ENCODE results near the gene CDCA7L.

The CDCA7L gene, protein sequence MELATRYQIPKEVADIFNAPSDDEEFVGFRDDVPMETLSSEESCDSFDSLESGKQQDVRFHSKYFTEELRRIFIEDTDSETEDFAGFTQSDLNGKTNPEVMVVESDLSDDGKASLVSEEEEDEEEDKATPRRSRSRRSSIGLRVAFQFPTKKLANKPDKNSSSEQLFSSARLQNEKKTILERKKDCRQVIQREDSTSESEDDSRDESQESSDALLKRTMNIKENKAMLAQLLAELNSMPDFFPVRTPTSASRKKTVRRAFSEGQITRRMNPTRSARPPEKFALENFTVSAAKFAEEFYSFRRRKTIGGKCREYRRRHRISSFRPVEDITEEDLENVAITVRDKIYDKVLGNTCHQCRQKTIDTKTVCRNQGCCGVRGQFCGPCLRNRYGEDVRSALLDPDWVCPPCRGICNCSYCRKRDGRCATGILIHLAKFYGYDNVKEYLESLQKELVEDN

DNA sequence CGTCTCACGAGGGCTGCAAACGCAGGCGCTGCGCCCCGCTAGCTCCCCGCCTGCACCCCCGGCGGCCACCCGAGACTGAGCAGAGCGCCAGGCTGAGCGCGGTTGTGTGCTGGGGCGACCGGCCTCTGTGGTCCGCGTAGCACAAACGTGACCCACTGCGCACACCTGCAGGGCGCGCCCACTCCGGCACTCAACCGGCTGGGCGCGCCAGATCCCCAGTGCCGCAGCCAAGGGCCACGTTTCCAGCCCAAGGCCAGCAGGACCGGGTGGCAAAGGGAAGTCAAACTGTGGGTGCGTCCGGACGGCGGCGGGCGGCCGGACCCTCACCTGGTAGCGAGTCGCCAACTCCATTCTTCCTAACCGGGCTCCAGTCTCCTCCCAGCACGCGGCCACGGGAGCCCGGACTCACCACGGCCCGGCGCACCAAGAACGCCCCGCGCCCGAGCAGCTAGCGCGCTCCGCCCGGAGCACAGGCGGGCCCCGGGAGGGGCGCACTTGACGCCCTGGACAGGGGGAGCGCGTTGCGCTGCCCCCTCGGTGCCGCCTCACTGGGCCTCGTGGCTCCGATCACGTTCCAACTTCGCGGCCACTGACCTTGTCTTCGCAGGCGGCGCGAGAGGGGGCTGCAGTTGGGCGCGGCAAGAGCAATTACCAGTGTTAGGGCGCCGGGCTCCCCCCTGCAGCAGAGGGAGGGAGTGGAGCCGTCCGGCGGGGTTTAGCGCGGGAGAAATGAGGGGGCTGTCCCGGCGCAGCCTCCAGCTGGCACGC, at the start of gene CDCA7L:
TSS of gene CDCA7L (minus strand) at position 446 of the 768 bp plus-strand sequence. CDS start at position 351, 95 bp downstream.
- DNase-seq = peak; percentile 59

DNA sequence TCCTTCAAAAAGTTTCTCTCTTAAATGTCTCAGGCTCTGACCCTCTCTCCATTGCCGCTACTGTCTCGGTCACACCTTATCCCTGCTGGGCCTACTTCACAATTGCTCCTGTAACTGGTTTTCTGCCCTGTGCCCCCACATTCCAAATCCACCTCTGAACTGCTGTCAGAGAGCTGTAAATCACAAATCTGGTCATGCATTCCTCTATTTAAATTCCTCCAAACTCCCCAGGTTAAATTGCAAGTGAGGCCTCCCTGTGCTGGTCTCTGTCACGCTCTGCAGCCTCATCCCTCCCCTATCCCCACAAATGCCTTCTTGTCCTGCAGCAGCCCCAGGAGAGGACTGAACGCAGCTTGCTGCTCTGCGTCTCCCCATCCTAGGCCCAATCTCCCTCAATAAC, 40.4 kb upstream of the CDCA7L start:
- DNase-seq = no peak

DNA sequence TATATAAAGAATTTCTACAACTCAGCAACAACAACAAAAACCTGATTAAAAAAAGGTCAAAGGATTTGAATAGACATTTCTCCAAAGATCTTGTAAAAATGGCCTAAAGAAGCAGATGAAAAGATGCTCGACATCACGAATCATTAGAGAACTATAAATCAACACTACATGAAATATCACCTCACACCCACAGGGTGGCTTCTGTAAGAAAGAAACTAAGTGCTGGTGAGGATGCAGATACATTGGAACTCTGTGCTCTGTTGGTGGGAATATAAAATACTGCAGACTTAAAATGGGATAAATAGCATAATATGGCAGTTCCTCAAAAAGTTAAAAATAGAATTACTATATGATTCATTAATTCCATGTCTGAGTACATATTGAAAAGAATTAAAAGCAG, 38.3 kb upstream of the CDCA7L start:
- no peak for DNase-seq

DNA sequence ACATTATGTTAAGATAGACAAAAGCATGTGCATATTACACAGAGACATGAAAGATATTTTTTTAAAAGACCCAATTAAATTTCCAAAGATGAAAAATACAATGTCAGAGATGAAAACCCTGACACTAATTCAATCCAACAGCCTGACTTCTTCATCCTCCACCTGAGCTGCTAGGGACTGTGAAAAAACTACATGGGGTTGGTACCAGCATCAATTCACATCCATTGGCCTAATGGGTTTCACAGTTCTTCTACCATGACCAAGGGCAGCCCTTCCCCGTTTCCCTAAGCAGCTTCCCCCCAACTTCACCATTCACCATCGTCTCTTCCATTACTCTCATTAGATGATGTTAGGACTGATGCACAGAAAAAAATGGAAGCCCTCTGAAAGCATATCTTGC, 37.4 kb upstream of the CDCA7L start:
- DNase-seq = no peak

DNA sequence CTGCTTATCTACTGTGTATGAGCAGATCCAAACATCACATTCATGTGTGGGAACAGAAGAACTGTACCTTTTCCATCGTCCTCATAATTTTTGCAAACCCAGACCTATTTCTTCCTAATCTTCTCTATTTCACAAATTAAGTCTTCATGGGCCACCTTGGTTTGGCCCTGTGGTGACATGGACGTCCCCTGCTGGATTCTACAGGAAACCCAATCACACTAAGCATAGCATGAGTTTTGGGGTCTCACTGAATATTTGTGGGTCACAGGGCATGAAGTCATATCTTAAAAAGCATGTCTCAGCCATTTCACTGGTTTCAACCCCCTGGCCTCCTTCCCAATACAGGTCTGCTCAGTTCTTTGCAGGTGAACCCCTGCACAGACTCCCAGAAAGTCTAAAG, 35.8 kb upstream of the CDCA7L start:
- DNase-seq = no peak

DNA sequence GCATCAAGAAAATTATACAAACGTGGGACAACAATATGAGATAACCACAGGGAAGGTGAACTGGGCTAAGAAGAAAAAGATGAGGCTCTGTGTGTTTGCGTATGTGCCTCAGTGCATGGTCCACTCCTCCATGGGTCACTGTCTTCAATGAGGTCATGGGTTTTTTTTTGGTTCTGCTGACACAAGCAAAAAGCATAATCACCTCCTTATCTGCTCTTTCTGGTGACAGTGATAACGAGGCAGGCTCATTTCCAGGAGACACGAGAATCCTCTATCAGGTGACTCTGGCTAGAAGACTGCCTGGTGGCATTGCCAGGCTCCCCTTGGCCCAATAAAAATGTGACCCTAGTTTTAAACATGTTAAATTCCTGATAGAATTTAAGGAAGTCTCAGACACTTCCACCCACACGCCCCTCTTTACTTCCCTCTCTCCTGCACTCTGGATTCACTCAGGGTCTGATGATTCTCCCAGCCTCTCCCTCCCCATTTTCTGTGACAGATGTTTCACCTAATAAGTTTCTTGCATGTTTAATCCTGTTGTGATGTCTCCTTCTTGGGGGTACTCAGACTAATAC, 35.3 kb upstream of the CDCA7L start:
- DNase-seq = no peak

DNA sequence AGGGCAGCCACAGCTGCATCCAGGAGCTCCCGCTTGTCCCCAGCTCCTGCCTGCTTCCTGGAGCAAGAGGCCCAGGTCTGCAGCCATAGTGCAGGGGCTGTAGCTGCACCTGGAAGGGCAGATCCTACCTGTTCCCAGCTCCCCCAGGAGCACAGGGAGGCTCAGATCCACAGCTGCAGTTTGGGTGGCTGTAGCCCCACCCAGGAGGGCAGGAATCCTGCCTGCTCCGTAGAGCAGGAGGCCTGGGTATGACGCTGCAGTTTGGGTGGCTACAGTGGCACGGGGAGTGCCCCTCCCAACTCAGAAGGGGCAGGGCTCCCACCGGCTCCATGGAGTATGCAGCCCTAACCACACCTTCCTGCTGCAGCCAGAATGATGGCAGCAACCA, 26.7 kb upstream of the CDCA7L start:
- DNase-seq = no peak

DNA sequence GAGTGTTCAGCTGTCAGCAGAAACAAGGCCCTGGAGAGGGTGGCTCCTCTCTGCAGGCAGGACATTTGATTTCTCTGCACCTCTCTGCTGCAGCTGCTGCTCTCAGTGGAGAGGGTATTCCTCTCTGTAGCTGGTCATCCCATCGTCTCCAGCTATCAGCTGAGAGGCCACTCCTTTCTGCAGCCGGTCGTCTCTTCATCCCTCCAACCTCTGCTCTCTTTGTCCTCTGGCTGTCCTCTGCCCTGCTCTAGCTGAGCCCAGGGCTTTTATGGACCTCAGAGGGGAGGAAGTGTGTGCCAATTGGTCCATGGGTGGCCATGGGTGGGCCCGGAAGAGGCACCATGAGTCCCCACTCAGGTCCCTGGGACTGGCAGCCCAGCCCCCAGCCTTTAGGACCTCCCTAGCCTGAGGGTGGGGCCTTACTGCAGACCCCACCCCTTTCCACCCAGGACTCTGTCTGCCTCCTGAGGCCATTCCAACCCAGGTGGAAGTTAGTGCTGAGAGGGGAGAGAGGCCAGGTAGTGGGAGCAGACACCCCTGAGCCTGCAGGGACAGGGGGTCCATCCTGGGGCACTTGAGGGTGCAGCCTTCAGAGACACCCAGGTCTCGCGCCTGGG, 26.2 kb upstream of the CDCA7L start:
- no peak for DNase-seq

DNA sequence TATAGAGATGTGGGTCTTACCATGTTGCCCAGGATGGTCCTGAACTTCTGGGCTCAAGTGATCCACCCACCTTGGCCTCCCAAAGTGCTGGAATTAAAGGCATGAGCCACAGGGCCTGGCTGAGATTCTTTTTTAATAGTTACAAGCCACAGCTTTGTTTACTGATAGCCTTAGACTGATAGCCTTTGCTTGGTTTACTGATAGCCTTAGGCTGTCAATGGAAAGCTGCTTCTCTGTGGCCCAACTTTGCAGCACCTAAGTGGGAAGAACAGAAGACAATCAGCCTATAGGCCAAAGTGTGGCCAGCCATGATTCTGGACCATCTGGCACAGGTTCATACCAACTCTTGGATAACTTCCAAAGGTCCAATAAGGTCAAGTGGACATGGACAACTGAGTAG, 24.1 kb upstream of the CDCA7L start:
- no peak for DNase-seq

DNA sequence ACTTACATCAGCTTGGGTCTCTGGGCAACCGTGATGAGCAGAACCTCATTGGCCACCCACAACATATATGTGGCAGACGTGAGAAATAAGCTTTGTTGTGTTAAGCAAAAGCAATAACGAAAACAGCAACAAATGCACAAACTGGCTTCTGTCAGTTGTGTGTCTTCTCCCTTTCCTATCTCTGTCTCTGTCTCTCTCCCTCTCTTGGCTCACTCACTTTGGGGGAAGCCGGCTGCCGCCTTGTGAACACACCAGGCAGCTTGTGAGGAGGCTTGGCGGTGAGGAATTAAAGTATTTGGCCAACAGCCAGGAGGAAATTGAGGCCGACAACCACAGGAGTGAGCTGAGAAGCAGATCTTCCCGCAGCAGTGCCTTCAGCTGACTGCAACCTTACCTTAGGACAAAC, 21.9 kb upstream of the CDCA7L start:
- peak; percentile 60 for DNase-seq

DNA sequence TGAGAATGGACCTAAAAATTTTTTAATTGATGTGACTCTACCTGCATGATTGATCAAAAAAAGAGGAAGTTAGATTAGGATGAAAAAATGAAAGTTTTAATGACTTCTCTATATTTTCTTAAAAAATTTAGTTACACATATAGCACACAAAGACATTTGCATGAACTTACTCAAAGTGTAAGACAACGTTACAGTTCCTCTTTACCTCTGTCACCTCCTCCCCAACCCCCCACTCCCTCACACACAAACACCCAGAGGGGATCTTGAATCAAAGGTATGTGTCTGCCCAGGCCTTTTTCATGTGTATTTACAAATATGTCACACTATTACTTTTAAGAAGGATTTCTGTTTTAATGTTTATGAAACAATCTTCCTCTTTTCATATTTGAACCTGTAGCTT, 20.6 kb upstream of the CDCA7L start:
- DNase-seq = no peak

DNA sequence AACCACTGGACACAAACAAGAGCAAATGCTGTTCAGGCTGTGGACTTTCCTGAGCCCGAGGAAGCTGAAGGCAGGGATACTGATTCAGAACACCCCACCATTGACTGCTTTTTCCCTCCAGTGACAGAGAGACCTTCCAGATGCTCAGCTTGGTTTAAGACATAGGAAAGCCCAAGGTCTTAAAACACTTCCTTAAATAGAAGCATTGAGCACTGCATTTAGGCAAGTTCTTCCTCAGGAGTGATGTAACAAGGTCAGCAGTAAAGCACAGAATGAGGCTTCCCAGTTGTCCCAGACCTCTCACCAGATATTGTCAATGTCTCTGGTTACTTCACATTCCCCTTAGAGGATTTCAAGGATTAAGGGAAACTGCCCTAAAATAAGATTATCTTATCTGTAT, 19.6 kb upstream of the CDCA7L start:
- no peak for DNase-seq

DNA sequence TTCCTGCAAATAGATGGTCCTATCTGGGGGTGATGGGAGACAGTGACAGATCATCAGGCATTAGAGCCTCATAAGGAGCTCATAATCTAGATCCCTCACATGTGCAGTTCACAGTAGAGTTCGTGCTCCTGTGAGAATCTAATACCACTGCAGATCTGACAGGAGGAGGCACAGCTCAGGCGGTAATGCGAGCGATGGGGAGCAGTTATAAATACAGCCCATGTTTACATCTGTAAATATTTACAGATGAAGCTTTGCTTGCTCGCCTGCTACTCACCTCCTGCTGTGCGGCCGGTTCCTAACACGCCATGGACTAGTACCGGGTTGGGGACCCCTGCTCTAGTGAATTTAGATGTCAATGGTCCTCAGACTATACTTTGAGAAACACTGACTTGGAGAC, 17.0 kb upstream of the CDCA7L start:
- no peak for DNase-seq

DNA sequence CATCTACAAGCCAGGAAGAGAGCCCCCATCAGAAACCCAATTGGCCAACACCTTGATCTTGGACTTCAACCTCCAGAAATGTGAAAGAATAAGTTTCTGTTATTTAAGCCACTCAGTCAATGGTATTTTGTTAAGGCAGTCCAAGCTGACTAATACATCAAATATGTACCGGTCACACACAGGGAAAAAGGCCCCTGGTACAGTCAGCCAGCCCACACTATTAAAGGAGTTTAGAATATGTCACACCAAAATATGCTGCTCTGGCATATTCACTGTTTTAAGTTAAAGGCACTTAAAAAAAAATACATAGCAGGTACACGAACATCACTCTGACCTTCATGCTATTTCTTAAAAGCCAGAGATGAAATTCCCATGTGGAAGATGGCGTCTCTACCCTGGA, 15.2 kb upstream of the CDCA7L start:
- no peak for DNase-seq

DNA sequence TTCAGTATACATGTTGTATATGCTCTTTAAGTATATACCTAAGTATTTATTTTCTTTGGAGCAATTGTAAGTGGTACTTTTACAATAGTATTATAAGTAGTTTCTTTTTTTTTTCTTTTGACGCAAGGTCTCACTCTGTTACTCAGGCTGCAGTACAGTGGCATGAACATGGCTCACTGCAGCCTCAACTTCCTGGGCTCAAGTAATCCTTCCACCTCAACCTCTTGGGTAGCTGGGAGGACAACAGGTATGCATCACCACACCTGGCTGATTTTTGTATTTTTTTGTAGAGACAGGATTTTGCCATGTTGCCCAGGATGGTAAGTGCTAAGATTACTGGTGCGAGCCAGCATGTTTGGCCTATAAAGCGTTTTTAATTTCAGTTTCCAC, 13.7 kb upstream of the CDCA7L start:
- no peak for DNase-seq

DNA sequence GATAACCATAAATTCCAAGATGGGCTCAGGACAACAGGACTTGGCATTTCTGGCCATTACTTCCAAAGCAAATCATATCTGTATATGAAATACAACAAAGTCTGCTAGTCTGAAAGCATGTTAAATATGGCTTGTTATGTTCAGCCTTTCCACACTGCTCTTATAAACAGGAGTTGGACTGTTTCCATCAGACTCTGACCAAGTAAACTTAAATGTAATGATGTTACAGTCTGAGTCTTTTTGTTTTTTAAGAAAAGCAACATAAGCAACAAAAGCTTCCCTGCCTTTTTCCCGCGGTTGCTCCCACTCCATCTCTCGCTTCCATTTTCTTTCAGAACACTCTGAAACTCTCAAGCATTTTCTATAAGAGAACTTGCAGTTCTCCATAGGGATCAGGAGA, 8.1 kb upstream of the CDCA7L start:
- no peak for DNase-seq

DNA sequence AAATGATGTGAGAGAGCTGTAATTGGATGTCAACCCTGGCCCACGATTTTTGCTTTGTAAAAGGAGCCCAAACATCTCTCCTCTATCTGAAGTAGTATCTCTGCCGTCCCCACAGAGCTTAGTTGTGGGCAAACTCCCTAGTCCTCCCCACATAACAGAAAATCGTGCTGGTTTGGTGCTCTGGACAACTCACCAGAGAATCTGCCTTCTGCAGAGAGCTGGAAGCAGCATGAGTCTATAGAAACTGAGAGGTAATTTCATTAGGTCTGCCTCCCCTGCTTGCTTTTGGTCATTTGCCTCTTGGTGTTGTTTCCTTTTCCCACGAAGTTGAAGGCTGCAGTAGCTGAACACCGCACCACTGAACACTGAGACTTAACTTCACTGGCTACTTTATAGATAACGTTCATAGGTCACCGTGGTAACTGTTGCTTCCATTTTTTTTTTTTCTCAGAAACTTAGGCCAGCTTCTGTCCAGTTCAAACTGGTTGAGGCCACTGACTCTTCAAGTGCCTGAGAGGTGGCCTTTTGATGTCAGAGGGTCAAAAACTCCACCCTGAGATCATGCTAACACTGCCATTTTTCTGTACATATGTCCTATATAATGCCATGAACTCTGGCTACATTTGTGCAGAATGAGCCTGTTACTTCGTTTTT, 3.3 kb upstream of the CDCA7L start:
- DNase-seq = no peak

DNA sequence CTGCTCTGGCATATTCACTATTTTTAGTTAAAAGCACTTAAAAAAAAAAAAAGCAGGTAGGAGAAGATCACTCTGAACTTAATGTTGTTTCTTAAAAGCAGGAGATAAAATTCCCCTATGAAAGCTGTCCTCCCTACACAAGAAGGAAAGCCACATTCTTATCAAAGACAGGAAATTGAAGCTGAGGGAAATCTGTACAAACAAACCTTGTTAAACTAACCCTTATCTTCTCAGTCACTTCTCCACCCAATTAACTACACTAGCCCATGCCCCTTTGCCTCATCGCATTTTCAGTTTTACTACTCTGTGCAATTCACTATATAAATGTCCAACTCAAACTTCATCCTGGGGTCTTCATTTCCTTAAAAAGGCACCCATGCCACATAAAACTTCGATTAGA, 2.7 kb upstream of the CDCA7L start:
- no peak for DNase-seq

DNA sequence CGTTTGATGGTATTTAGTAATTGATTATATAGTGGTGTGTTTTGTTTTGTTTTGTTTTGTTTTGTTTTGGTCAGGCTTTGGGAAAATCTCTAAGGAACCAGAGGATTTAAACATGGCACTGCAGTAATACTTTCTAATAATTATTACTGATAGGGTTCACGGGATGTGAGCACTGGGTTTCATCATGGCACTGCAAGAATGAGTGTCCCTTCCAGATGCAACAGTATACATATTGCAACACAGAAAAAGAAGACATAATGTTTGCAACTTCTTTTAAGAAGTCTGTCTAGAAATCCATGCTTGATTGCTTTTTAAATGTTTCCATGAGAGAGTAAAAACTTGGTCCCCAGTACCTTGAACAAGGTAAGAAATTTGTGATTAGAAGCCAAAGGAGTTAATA, 2.2 kb upstream of the CDCA7L start:
- no peak for DNase-seq

DNA sequence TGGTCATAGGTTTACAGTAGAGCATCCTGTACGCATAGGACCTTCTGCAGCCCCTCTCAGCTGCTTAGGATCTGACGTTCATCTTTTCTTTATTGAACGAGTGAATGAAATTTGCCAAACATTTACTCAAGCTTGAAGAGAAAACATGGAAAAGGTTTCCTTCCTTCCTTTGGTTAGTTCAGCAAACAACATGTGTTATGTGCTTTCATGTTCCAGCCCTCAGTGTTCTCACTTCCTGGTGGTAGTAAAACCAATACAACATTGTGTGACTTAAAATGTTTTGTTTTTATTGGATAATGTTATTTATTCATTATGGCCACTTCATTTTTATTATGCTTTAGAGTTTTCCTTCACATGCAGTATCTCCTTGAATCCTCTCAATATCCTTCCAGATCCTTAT, 1.4 kb upstream of the CDCA7L start:
- no peak for DNase-seq

DNA sequence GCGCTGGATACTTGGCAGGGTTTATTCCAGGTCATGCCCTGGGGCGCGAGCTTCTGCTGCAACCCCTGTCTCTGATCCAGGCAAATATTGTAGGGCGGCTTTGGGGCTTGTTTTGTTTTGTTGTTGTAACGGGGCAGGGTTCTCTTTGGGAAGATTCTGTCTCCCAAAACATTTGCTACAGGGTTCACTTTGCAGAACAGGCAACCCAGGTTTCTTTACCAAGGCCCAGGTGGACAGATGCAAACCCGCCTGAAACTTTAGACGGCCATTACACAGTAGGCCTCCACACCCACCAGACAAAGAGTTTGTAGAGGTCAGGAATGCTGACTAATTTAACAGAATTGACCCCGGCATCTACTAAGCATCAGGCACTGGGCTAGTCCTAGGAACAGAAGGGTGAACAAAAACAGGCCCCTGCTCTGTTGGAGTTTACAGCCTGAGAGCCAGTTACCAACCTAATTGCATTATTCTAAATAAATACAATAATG, 567 bp upstream of the CDCA7L start:
- DNase-seq = no peak

DNA sequence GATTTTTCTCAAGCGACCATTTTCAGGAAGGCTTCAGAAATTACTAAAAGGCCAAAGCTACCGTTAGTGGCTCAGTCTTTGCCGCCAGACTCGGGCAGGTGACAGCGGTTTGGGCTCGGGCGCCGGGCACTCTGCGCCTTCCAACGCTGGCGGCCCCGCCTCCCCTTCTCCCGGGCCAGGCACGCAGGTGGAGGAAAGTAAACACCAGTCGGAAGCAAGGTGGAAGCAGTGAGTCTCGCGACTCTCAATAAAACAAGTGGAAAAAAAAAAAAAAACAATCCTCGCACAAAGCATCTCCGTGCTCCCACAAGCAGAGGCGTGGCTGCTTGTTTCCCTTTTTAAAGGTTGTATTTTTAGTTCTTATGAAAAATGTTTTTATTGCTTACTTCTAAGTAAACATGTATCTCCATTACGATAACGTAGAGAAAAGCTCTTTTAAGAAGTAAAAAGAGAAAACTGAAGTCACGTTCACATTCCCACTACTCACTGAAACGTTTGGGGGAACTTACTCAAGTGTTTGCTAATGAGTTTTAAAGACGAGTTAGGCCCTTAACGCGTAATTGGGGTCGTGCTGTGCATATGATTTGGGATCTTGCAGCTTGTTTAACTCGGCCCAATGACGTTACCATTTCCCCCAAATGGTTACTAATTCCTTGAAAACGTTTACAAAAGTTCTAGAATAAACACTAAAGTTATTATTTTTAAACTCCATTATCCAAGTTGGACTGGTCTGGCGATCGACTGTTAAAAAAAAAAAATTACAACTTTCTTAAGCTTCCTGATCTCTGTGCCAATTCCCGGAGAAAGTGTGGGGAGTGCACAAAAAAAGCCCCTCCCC, 864 bp downstream of the CDCA7L start:
- DNase-seq = peak; percentile 62
